Fibroblast of peridontal ligament (primary cell): Measurements from ENCODE around the gene POLA1.

Source experiments
- DNase-seq: peaks from one replicate; pipeline ENCODE4 v3.0.0-alpha.2; 2010; ENCODE audit errors: extremely low read depth

Gene POLA1

DNA sequence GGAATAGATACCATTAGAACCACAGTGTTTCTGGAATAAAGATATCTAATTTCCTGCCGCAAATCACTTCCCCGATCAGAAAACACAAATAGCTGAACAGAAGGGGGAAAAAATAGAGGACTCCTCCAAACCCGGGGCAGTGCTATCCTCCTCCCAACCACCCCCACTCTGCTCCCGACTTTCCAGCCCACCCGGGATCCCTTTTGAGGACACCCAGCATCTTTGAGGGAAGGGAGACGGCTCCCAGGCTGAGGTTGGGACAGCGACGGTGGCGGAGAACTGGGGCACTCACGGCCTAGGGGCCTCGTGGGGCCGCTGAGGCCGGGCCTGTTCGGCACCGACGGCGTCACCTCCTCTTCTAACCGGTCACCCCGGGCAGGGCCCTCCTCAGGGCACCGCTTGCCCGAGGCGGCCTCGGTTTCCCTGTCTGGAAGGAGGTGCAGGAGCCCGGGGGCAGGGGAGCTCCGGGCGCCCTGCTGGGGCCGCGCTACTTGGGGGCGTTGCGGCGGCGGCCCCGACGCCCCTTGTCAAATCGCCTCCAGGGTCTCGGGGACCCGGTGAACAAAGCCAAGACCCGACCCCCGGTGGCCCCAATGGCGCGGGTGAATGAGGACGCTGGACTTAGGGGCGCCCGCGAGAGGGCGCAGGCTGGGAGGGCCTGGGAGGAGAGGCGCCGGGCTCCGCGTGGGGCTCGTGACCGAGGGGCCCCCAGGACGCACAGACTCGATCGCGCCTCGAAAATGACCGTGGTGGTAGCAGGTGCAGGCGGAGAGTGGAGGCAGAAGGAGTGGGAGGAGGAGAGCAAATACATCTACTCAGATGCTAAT is 329.0 kb downstream of the POLA1 start:
- no peak for DNase-seq

- DNase-seq = no peak
These were observed 330.2 kb downstream of the POLA1 start for GRCh38 chrX:25023908-25024307.

DNA sequence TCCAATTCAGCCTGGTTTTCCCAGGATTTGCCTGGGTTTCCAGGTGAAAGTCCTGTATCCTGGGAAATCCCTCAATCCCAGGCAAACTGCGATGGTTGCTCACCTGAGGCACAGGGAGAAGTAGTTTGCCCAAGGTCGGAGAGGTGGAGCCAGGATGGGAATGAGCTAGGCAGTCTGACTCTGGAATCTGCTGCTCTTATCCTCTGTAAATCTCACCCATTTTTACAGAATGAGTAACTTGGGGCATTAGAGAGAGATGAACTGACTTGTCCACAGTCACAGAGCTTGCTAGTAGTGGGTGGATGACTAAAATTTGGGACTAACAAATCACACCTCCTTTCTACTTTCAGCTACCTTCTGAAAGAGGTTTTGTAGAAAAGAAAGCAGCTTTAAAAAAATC is 331.9 kb downstream of the POLA1 start:
- DNase-seq = no peak

DNA sequence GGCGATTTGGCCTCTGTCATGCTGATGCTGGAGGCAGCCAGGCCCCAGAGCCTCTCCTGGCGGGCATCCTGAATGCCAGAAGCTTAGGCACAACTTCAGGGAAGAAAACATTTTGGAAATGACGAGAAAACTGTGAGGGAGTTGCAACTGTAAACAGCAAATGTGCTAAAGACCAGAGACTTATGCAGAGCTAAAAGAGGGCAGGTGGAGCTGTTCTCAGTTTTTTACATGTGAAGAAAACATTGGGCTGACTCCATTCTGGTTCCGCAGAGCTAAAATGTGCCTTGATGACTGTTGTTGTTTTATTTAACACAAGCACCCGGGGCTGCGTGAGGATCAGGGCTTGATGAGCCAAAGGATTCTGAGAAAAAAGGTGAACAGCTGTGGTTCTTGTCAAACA is 332.9 kb downstream of the POLA1 start:
- no peak for DNase-seq

DNA sequence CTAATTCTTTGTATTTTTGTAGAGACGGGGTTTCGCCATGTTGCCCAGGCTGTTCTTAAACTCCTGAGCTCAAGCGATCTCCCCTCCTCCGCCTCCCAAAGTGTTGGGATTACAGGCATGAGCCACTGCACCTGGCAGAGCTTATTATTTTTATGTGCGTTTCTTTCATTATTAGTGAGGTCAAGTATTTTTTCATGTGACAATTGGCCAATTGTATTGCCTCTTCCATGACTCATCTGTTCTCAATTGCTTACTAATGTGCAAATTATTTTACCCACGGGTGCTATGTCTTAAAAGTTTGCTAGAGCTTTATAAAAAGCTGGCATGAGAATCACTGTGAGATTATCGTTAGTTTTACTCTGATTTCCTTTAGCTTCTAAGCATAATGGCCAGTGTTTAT is 335.0 kb downstream of the POLA1 start:
- no peak for DNase-seq

DNA sequence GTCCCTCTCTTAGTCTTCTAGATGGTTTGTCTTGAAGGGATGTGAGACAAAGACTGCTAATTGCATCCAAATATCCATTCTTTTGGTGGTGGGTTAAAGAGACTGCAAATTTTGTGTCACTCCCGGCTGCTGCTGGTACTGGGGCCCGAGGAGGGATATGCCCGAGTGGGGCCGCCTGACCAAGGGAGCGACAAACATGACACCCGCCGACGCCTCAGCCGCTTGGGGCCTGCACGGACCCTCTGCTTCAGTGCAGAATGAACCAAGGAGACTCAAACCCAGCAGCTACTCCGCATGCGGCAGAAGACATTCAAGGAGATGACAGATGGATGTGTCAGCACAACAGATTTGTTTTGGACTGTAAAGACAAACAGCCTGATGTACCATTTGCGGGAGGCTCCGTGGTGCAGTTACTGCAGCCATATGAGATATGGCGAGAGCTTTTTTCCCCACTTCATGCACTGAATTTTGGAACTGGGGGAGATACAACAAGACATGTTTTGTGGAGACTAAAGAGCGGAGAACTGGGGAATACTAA is 335.6 kb downstream of the POLA1 start:
- DNase-seq = no peak

DNA sequence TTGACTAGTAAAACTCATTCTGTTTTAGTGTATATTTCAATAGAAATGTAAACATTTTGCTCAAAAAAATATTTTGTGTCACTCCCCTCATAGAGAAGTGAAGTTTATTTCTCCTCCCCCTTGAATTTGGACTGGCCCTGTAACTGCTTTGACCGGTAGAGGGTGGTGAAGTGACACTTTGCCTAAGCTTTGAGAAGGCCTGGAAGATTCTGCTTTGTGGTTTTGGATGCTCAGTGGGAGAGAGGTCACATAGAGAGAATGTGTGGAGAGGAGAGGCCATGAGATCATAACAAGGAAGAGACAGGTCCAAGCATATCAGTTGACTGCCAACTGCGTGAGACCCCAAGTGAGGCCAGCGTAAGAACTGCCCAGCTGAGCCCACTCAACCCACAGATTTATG is 341.2 kb downstream of the POLA1 start:
- DNase-seq = no peak

DNA sequence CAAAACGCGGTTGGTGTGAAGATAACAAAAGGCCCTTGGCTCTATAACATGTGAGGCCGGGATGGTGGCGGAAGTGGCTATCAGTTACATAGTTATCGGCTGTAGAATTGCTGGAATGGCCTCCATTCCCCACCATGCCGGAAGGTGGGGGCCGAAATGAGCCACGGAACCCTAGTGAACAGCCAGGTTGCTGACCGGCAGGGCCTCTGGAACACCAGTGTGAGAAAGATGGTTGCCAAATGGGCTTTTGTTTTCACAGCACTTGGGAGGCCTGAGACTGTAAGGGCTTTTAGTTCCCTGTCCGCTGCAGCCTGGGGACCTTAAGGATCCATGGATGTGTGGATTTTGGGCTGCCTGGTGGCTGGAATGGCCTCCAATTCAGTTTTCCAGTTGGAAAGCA is 345.3 kb downstream of the POLA1 start:
- DNase-seq = no peak

DNA sequence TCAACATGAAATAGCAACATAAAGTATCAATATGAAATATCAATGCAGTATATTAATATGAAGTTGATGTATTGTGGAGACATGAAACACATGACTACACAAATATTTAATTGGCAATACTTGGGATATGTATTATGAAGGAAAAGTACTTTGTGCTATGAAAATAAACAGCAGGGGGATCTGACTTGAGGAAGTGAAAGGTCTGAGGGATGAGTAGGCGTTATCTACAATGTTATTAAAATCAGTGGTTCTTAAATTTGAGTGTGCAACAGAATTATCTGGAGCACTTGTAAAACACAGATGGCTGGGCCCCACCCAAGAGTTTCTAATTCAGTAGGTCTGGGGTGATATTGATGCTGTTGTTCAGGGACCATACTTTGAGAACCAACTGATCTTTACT is 349.5 kb downstream of the POLA1 start:
- no peak for DNase-seq
